ENCODE measurements around the gene FFAR2.

- TF ChIP-seq EP300 (IDR thresholded peaks at IDR 0.05) = no peak
- no peak for TF ChIP-seq CTCF (IDR thresholded peaks at IDR 0.05)
Measured at GRCh38 chr19:35436477-35437405, 11.3 kb upstream of the FFAR2 start.
